ENCODE data around the gene DTYMK.

GRCh38 chr2:241673189-241673663, 13.4 kb downstream of the DTYMK start:
- TF ChIP-seq EZH2 (IDR thresholded peaks at IDR 0.05; ENCODE audit: insufficient read depth, poor library complexity, severe bottlenecking) (no peak), EZH2phosphoT487 (IDR thresholded peaks at IDR 0.05; ENCODE audit: insufficient read depth, low read depth) (no peak)
